ENCODE results near the gene SPSB4. TPM values are rescaled to one million over a fixed set of nuclear protein-coding genes. Genes with fewer than 3 reads are reported as not detected.

The SPSB4 gene
- total and polyA plus RNA-seq, 9 of the 15 experiments (the other 6 are each of a cell fraction or from before 2014, with no cell fraction given) = not detected

- no peak for TF ChIP-seq CLOCK (CRISPR knock-in tag; IDR thresholded peaks at IDR 0.05; ENCODE audit: borderline replicate concordance)
- TF ChIP-seq ASH1L (IDR thresholded peaks at IDR 0.05; ENCODE audit: borderline replicate concordance, low read depth, partially characterized antibody) = no peak
- no peak for TF ChIP-seq FOXJ3 (CRISPR knock-in tag; IDR thresholded peaks at IDR 0.05)
- TF ChIP-seq STAT6 (CRISPR knock-in tag; IDR thresholded peaks at IDR 0.05) = no peak
- TF ChIP-seq ETV1 (tag; conservative IDR thresholded peaks at IDR 0.05; ENCODE audit: low read depth) = no peak
- no peak for TF ChIP-seq HNRNPUL1 (IDR thresholded peaks at IDR 0.05; ENCODE audit: low read length)
- no peak for TF ChIP-seq TAF9B (IDR thresholded peaks at IDR 0.05; ENCODE audit: partially characterized antibody)
- TF ChIP-seq RAD51 (IDR thresholded peaks at IDR 0.05; ENCODE audit: borderline replicate concordance, low read depth) = no peak
- TF ChIP-seq FIP1L1 (IDR thresholded peaks at IDR 0.05; ENCODE audit: low read depth, low read length, poor library complexity, severe bottlenecking) = no peak
These were observed 73.6 kb downstream of the SPSB4 start (continued) for GRCh38 chr3:141124715-141125114.
